ENCODE data around the gene RBM4. TPM values are rescaled to one million over a fixed set of nuclear protein-coding genes. Genes with fewer than 3 reads are reported as not detected.
A peak's percentile ranks its signal among the peaks of the same experiment; 100 is the strongest.

RBM4 gene
- total and polyA plus RNA-seq, 2 experiments from 2014 or later = 79.0 to 121 TPM

DNA sequence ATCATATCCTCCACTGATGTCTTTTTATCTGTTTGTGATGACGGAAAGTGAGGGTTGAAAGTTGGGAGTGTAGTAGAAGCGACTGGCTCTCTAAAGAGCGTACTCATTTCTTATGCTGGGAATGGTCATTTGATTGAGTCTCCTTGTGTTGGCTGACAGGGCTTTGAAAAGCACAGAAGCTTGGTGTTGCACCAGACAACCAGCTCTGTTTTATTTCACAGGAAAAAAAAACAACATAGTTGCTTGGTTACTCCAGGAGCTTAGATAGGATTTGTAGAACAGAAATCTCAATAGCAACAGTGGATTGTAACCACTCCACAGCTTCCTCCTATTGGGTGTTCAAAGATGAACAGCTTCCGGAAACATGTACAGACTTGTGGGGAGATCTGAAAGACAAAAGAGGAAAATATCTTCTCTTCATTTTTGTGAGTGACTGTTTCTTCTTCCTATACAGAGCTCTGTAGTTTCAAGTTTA, 19.4 kb upstream of the RBM4 start:
- DNase-seq = peak; percentile 79
- H3K9me2 ChIP-seq (ENCODE audit: insufficient read depth) = no peaks in the 10 kb centered on the region
- peaks cover 29% of the 10 kb centered on the region for H3F3A ChIP-seq (ENCODE audit: insufficient read depth)
- peak overlapping the region; percentile 89 for H3K4me3 ChIP-seq
- H3K27ac ChIP-seq = peak overlapping the region; percentile 97
- in situ Hi-C loops (cut with MboI) = no loop called here
- no peak overlapping the region for H2AFZ ChIP-seq
- peak overlapping the region; percentile 96 for H3K9ac ChIP-seq
- H3K9me3 ChIP-seq (ENCODE audit: low read depth) = no peaks in the 10 kb centered on the region
- H3K4me1 ChIP-seq (ENCODE audit: insufficient read depth) = peaks cover 30% of the 10 kb centered on the region
- H3K79me2 ChIP-seq (ENCODE audit: insufficient read depth) = peaks cover 86% of the 10 kb centered on the region
- TF ChIP-seq EZH2phosphoT487 (IDR thresholded peaks at IDR 0.05; ENCODE audit: insufficient read depth, low read depth) (no peak), EZH2 (IDR thresholded peaks at IDR 0.05; ENCODE audit: insufficient read depth, poor library complexity, severe bottlenecking) (no peak)
- peaks cover 40% of the 10 kb centered on the region for H4K20me1 ChIP-seq (ENCODE audit: insufficient read depth)
- peak overlapping the region; percentile 99 for H3K4me2 ChIP-seq (ENCODE audit: unreplicated experiment)
- 28 to 29% methylated on average over 4 of the region's 4 CpGs for WGBS, 2 experiments (ENCODE audit: low coverage in 1 of 2, low lambda C conversion rate in 2 of 2, missing lambda C conversion rate in 2 of 2)
- no peaks in the 10 kb centered on the region for H3K27me3 ChIP-seq (replicated peaks; ENCODE audit: insufficient read depth)
- H3K36me3 ChIP-seq (ENCODE audit: low read depth) = peaks cover 12% of the 10 kb centered on the region; the same call in 1 of the 2 replicates

GRCh38 chr11:66624450-66624849, 14.1 kb upstream of the RBM4 start:
- H3K27ac ChIP-seq = no peak overlapping the region
- no peak for TF ChIP-seq EZH2 (IDR thresholded peaks at IDR 0.05; ENCODE audit: insufficient read depth, poor library complexity, severe bottlenecking)
- TF ChIP-seq EZH2phosphoT487 (IDR thresholded peaks at IDR 0.05; ENCODE audit: insufficient read depth, low read depth) = no peak
- H3K27me3 ChIP-seq (replicated peaks; ENCODE audit: insufficient read depth) = no peaks in the 10 kb centered on the region
- peaks cover 39% of the 10 kb centered on the region for H4K20me1 ChIP-seq (ENCODE audit: insufficient read depth)
- no peak overlapping the region for H3K4me2 ChIP-seq (ENCODE audit: unreplicated experiment)
- H3K9me2 ChIP-seq (ENCODE audit: insufficient read depth) = no peaks in the 10 kb centered on the region
- peaks cover 15% of the 10 kb centered on the region; the same call in 1 of the 2 replicates for H3K4me1 ChIP-seq (ENCODE audit: insufficient read depth)
- peaks cover 100% of the 10 kb centered on the region for H3K79me2 ChIP-seq (ENCODE audit: insufficient read depth)
- DNase-seq = no peak
- peaks cover 57% of the 10 kb centered on the region for H3K36me3 ChIP-seq (ENCODE audit: low read depth)
- 89 to 90% methylated on average over 16 of the region's 16 CpGs for WGBS, 2 experiments (ENCODE audit: low coverage in 1 of 2, low lambda C conversion rate in 2 of 2, missing lambda C conversion rate in 2 of 2)
- H2AFZ ChIP-seq = no peak overlapping the region
- H3F3A ChIP-seq (ENCODE audit: insufficient read depth) = 0 out of 2 replicates have a peak, but pooled peaks cover 3% of the 10 kb centered on the region
- no peak overlapping the region for H3K9ac ChIP-seq
- in situ Hi-C loops (cut with MboI) = no loop called here
- no peak overlapping the region for H3K4me3 ChIP-seq
- no peaks in the 10 kb centered on the region for H3K9me3 ChIP-seq (ENCODE audit: low read depth)

DNA sequence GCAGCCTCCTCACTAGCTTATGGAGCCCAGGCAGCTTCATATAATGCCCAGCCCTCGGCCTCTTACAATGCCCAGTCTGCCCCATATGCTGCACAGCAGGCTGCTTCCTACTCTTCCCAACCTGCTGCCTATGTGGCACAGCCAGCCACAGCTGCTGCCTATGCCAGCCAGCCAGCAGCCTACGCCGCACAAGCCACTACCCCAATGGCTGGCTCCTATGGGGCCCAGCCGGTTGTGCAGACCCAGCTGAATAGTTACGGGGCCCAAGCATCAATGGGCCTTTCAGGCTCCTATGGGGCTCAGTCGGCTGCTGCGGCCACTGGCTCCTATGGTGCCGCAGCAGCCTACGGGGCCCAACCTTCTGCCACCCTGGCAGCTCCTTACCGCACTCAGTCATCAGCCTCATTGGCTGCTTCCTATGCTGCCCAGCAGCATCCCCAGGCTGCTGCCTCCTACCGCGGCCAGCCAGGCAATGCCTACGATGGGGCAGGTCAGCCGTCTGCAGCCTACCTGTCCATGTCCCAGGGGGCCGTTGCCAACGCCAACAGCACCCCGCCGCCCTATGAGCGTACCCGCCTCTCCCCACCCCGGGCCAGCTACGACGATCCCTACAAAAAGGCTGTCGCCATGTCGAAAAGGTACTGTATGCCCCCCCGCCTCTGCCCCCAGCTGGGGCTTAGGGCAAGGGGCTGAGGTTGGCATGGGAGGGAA, 13.3 kb upstream of the RBM4 start:
- H3K27ac ChIP-seq = no peak overlapping the region
- no peak overlapping the region for H3K4me2 ChIP-seq (ENCODE audit: unreplicated experiment)
- no peaks in the 10 kb centered on the region for H3K9me2 ChIP-seq (ENCODE audit: insufficient read depth)
- DNase-seq = no peak
- peaks cover 11% of the 10 kb centered on the region; the same call in 1 of the 2 replicates for H3K4me1 ChIP-seq (ENCODE audit: insufficient read depth)
- no peaks in the 10 kb centered on the region for H3F3A ChIP-seq (ENCODE audit: insufficient read depth)
- WGBS, 2 experiments (ENCODE audit: low coverage in 1 of 2, low lambda C conversion rate in 2 of 2, missing lambda C conversion rate in 2 of 2) = 92 to 96% methylated on average over 15 to 26 of the region's 26 CpGs
- H4K20me1 ChIP-seq (ENCODE audit: insufficient read depth) = peaks cover 39% of the 10 kb centered on the region
- H3K27me3 ChIP-seq (replicated peaks; ENCODE audit: insufficient read depth) = no peaks in the 10 kb centered on the region
- no peak overlapping the region for H3K4me3 ChIP-seq
- H3K9ac ChIP-seq = no peak overlapping the region
- in situ Hi-C loops (cut with MboI) = no loop called here
- H2AFZ ChIP-seq = no peak overlapping the region
- peaks cover 100% of the 10 kb centered on the region for H3K79me2 ChIP-seq (ENCODE audit: insufficient read depth)
- peaks cover 63% of the 10 kb centered on the region for H3K36me3 ChIP-seq (ENCODE audit: low read depth)
- TF ChIP-seq EZH2phosphoT487 (IDR thresholded peaks at IDR 0.05; ENCODE audit: insufficient read depth, low read depth) = no peak
- no peak for TF ChIP-seq EZH2 (IDR thresholded peaks at IDR 0.05; ENCODE audit: insufficient read depth, poor library complexity, severe bottlenecking)
- no peaks in the 10 kb centered on the region for H3K9me3 ChIP-seq (ENCODE audit: low read depth)

DNA sequence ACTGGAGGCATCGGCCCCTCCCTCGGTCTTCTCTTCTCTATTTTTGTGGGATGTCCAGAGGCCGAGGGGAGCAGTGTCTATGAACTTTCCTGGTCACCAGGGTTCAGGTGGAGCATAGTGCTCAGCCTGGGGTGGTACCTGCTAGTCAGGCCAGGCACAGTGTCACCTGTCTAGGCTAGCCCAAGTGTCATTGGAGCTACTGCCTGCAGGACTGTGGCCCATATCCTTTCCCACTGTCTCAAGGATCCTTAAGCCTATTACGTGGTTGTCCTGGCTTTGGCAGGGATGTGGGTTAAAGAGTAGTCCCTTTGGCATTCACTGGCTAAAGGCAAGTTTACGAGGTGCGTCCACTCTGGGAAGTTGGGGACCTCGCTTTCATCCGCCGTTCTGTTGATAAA, 12.8 kb upstream of the RBM4 start:
- in situ Hi-C loops (cut with MboI) = no loop called here
- no peak overlapping the region for H3K4me3 ChIP-seq
- peaks cover 39% of the 10 kb centered on the region for H4K20me1 ChIP-seq (ENCODE audit: insufficient read depth)
- H2AFZ ChIP-seq = no peak overlapping the region
- DNase-seq = no peak
- no peaks in the 10 kb centered on the region for H3F3A ChIP-seq (ENCODE audit: insufficient read depth)
- TF ChIP-seq EZH2 (IDR thresholded peaks at IDR 0.05; ENCODE audit: insufficient read depth, poor library complexity, severe bottlenecking) (no peak), EZH2phosphoT487 (IDR thresholded peaks at IDR 0.05; ENCODE audit: insufficient read depth, low read depth) (no peak)
- peaks cover 66% of the 10 kb centered on the region for H3K36me3 ChIP-seq (ENCODE audit: low read depth)
- H3K79me2 ChIP-seq (ENCODE audit: insufficient read depth) = peaks cover 100% of the 10 kb centered on the region
- 94 to 96% methylated on average over 8 to 9 of the region's 9 CpGs for WGBS, 2 experiments (ENCODE audit: low coverage in 1 of 2, low lambda C conversion rate in 2 of 2, missing lambda C conversion rate in 2 of 2)
- peaks cover 6% of the 10 kb centered on the region; the same call in 1 of the 2 replicates for H3K4me1 ChIP-seq (ENCODE audit: insufficient read depth)
- no peak overlapping the region for H3K27ac ChIP-seq
- no peak overlapping the region for H3K4me2 ChIP-seq (ENCODE audit: unreplicated experiment)
- H3K27me3 ChIP-seq (replicated peaks; ENCODE audit: insufficient read depth) = no peaks in the 10 kb centered on the region
- H3K9me3 ChIP-seq (ENCODE audit: low read depth) = no peaks in the 10 kb centered on the region
- H3K9ac ChIP-seq = no peak overlapping the region
- no peaks in the 10 kb centered on the region for H3K9me2 ChIP-seq (ENCODE audit: insufficient read depth)

All from GM23248 (cell line).